IPS-18a (cell line): ENCODE results near the gene TACC3.

Source experiments
- H3K27ac ChIP-seq: one replicate; pipeline ENCODE4 v1.5.1; 2013; ENCODE audit warnings: low read length
- H3K27me3 ChIP-seq: one replicate; pipeline ENCODE4 v1.6.1; 2013; ENCODE audit warnings: mild to moderate bottlenecking, low read length; ENCODE audit not compliant: control insufficient read depth, insufficient read depth
- H3K36me3 ChIP-seq: one replicate; pipeline ENCODE4 v1.6.1; 2013; ENCODE audit warnings: low read depth, low read length; ENCODE audit not compliant: control insufficient read depth
- H3K4me1 ChIP-seq: one replicate; pipeline ENCODE4 v1.6.1; 2013; ENCODE audit warnings: low read depth, low read length; ENCODE audit not compliant: control insufficient read depth
- H3K4me3 ChIP-seq: one replicate; pipeline ENCODE4 v1.5.1; 2013; ENCODE audit warnings: low read length
- H3K9ac ChIP-seq: one replicate; pipeline ENCODE4 v1.6.1; 2013; ENCODE audit warnings: mild to moderate bottlenecking, low read length, moderate library complexity
- H3K9me3 ChIP-seq: one replicate; pipeline ENCODE4 v1.6.1; 2013; ENCODE audit warnings: low read depth, low read length; ENCODE audit not compliant: control insufficient read depth

The TACC3 gene

GRCh38 chr4:1751919-1752283 lies 30.6 kb downstream of the TACC3 start:
- Histone ChIP-seq H3K36me3 (no peaks in the 10 kb centered on the region), H3K4me3 (no peak overlapping the region), H3K27me3 (no peaks in the 10 kb centered on the region), H3K9me3 (no peaks in the 10 kb centered on the region), H3K4me1 (no peaks in the 10 kb centered on the region), H3K27ac (no peak overlapping the region), H3K9ac (no peak overlapping the region)

DNA sequence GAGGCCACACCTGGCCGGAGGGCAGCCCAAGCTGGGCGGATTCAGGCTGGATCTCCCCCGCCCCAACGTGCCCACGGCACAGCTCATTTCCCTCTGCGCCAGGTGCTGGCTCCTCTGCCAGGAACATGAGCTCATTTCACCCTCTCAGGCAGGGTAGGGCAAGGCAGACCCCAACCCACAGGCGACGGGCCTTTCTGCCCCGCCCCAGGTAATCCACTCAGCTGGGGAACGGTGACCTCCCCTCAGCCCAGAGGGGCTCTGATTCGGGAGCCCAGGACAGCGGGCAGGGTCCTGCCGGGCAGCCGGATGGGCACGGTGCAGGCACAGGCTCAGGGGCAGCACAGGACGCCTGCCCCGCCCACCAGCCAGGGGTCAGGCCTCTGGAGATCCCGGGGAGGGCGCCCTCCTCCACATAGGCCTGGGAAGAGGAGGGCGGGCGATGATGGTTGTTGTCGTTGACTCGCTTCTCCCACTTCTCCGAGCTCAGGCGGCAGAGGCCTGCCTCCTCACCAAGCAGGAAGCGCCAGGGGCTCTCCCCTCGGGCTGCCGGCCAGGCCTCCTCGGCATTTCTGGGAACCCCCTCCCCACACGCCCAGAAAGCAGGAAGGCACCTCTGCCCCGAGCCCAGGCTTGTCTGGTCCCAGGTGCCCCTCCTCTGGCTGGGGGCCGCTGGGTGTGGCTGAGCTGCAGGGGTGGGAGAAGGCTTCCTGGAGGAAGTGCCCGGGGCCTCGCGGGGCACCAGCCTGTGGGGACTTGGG lies 31.1 kb downstream of the TACC3 start:
- Histone ChIP-seq H3K27me3 (no peaks in the 10 kb centered on the region), H3K4me3 (no peak overlapping the region), H3K36me3 (no peaks in the 10 kb centered on the region), H3K9me3 (no peaks in the 10 kb centered on the region), H3K27ac (no peak overlapping the region), H3K9ac (no peak overlapping the region), H3K4me1 (no peaks in the 10 kb centered on the region)

- H3K9me3 ChIP-seq = no peaks in the 10 kb centered on the region
- no peaks in the 10 kb centered on the region for H3K36me3 ChIP-seq
- no peaks in the 10 kb centered on the region for H3K27me3 ChIP-seq
- no peak overlapping the region for H3K27ac ChIP-seq
- H3K4me1 ChIP-seq = no peaks in the 10 kb centered on the region
- no peak overlapping the region for H3K9ac ChIP-seq
- no peak overlapping the region for H3K4me3 ChIP-seq
These were observed 32.0 kb downstream of the TACC3 start for GRCh38 chr4:1753294-1753696.

- Histone ChIP-seq H3K36me3 (no peaks in the 10 kb centered on the region), H3K4me3 (no peak overlapping the region), H3K4me1 (no peaks in the 10 kb centered on the region), H3K27ac (no peak overlapping the region), H3K9me3 (no peaks in the 10 kb centered on the region), H3K9ac (no peak overlapping the region), H3K27me3 (no peaks in the 10 kb centered on the region)
These were observed 32.5 kb downstream of the TACC3 start for GRCh38 chr4:1753697-1754311.

DNA sequence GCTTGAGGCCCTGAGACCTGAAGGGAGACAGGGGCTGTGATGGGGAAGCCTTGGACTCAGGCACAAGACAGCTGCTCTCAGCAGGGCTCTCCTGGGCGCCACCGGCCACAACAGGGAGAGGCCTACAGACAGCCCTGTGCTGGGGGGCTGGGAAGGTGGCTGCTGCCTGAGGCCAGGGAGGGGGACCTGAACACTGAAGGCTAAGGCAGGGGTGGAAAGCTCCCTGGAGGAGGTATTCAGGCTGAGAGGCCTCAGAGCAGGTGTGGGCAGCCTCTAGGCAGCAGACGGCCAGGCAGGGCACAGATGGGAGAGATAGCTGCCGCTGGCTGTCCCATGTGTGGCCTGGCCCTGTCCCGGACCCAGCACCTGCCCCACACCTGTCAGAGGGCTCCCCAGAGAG lies 33.0 kb downstream of the TACC3 start:
- no peak overlapping the region for H3K4me3 ChIP-seq
- H3K36me3 ChIP-seq = no peaks in the 10 kb centered on the region
- no peak overlapping the region for H3K27ac ChIP-seq
- H3K9me3 ChIP-seq = no peaks in the 10 kb centered on the region
- no peak overlapping the region for H3K9ac ChIP-seq
- H3K4me1 ChIP-seq = no peaks in the 10 kb centered on the region
- no peaks in the 10 kb centered on the region for H3K27me3 ChIP-seq

- no peak overlapping the region for H3K4me3 ChIP-seq
- H3K4me1 ChIP-seq = no peaks in the 10 kb centered on the region
- no peak overlapping the region for H3K9ac ChIP-seq
- H3K9me3 ChIP-seq = no peaks in the 10 kb centered on the region
- no peaks in the 10 kb centered on the region for H3K36me3 ChIP-seq
- H3K27ac ChIP-seq = no peak overlapping the region
- no peaks in the 10 kb centered on the region for H3K27me3 ChIP-seq
These were observed 34.0 kb downstream of the TACC3 start for GRCh38 chr4:1755297-1755696.

DNA sequence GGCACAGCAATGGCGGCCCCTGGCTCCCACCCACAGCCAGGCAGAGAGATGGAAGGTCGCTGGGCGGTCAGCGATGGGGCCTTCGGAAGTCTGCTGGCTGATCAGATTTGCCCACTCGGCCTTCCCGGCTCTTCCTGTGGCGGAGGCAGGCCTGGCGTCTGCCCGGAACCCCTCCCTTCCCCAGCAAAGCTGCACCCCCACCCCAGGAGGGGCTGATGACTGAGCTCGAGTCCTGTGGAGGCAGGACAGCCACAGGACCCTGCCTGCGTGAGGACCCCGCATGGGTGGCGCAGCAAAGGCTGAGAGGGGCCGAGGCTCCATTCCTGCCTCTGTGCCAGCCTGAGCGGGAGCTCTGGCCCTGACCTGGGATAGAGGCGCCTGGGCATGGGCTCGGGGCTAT lies 34.8 kb downstream of the TACC3 start:
- Histone ChIP-seq H3K27me3 (no peaks in the 10 kb centered on the region), H3K9me3 (no peaks in the 10 kb centered on the region), H3K4me1 (no peaks in the 10 kb centered on the region), H3K4me3 (no peak overlapping the region), H3K27ac (no peak overlapping the region), H3K9ac (no peak overlapping the region), H3K36me3 (no peaks in the 10 kb centered on the region)

- H3K4me3 ChIP-seq = no peak overlapping the region
- H3K4me1 ChIP-seq = no peaks in the 10 kb centered on the region
- H3K27ac ChIP-seq = no peak overlapping the region
- H3K36me3 ChIP-seq = no peaks in the 10 kb centered on the region
- H3K9ac ChIP-seq = no peak overlapping the region
- H3K27me3 ChIP-seq = no peaks in the 10 kb centered on the region
- H3K9me3 ChIP-seq = no peaks in the 10 kb centered on the region
These were observed 35.8 kb downstream of the TACC3 start for GRCh38 chr4:1756893-1757779.

DNA sequence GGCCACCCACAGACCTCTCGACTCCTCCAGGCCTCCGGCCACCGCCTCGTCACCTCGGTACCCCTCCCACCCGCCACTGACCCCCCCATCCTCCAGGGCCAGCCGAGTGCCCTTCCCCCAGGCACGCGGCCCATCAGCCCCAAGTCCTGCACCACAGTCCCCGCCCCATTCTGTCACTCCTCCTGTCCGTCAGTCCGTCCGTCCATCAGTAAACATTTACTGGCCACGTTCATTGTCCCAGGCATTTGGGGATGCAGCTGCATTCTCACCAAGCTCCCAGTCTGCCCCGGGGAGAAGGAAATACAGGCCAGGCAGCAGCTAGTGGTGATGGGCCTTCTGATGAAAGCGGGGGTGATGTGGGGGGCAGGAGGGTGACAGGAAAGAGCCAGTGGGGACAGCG lies 36.5 kb downstream of the TACC3 start:
- H3K27me3 ChIP-seq = no peaks in the 10 kb centered on the region
- H3K27ac ChIP-seq = no peak overlapping the region
- H3K36me3 ChIP-seq = no peaks in the 10 kb centered on the region
- no peaks in the 10 kb centered on the region for H3K4me1 ChIP-seq
- no peak overlapping the region for H3K9ac ChIP-seq
- H3K9me3 ChIP-seq = no peaks in the 10 kb centered on the region
- H3K4me3 ChIP-seq = no peak overlapping the region

DNA sequence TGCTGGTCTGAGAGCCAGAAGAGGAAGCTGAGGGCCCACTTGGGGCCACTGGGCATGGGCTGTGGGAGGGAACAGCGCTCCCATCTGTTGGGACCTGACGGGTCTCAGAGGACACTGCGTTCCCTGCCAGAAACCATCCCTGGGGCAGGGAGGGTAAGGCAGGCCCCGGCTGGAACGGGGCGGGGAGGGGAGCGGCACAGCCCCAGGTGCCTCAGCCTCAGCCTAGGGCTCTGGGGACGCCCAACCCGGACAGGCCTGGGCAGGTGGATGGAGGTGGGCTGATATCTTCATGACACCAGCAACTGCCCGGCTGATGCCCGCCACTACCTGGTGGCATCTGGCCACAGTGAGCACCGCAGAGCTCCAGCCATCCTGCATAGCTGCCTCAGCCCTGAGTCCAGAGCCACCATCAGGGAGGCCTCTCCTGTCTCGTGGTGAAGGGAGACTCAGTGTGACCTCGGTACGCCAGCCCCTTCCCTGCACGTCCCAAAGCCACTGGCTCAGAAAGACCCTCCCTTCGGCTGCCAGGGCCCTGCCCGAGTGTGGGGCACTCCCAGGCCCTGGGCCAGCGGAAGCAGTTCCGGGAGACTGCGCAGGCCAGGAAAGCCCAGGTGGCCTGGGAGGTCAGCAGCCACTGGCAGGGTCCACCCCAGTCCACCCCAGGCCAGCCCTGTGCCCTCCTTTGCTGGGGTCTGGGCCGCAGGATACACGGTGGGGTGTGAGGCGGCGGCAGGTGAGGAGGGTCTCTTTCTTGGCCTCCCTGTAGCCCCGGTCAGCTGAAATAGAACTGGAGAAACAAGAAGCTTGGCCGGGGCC lies 37.2 kb downstream of the TACC3 start:
- Histone ChIP-seq H3K9me3 (no peaks in the 10 kb centered on the region), H3K4me1 (no peaks in the 10 kb centered on the region), H3K27me3 (no peaks in the 10 kb centered on the region), H3K4me3 (no peak overlapping the region), H3K9ac (no peak overlapping the region), H3K27ac (no peak overlapping the region), H3K36me3 (no peaks in the 10 kb centered on the region)

DNA sequence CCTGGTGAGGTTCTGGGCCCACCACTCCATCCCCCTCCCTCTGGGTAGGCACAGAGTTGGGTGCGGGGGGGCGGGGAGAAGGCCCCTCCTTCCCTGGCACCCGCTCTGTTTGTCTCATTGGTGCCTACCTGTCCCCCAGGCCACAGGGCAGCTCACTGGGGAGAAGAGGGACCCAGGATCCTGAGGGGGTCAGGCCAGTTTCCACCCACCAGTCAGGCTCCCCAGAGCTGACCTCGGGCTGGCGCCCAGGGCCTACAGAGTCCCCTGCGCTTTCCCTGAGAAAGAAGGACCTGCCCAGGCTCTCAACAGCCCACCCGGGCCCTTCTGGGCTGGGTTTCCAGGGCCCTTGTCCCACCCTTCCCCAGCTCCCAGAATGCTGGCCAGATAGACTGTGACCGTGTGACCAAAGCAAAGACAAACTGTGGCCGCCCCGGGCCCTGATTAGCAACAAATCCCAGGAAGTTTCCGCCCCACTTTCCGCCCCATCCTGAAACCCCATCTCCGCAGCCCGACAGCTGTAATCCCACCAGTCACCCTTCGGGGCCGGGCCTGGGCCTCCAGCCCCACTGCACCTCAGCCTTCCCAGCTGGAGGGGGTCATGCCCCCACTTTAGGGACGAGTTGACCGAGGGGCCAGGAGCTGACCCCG lies 38.0 kb downstream of the TACC3 start:
- no peak overlapping the region for H3K27ac ChIP-seq
- no peaks in the 10 kb centered on the region for H3K27me3 ChIP-seq
- no peak overlapping the region for H3K9ac ChIP-seq
- no peaks in the 10 kb centered on the region for H3K4me1 ChIP-seq
- H3K4me3 ChIP-seq = no peak overlapping the region
- H3K36me3 ChIP-seq = no peaks in the 10 kb centered on the region
- no peaks in the 10 kb centered on the region for H3K9me3 ChIP-seq
